Ramos (cell line): Measurements from ENCODE around the gene PPL.
"Not testable (repeated sequence)": the region's sequence is repeated elsewhere in the genome, so short reads cannot be mapped to it uniquely, and the experiment has no call there.

ENCODE experiments used
- in situ Hi-C: fragments of 300-500 bp; cut with MboI; formaldehyde crosslinking; loops from one replicate; pipeline ENCODE4 v1.14.3; 2022; ENCODE audit warnings: low sequenced_read_pairs; ENCODE audit not compliant: unreplicated experiment

The PPL gene

GRCh38 chr16:4937782-4938682 is 1.1 kb upstream of the PPL start:
- in situ Hi-C loops, result no loop called here

GRCh38 chr16:4936181-4936990 is 562 bp downstream of the PPL start:
- in situ Hi-C loops, result no loop called here

GRCh38 chr16:4935241-4935855 is 1.6 kb downstream of the PPL start:
- in situ Hi-C loops, result no loop called here

GRCh38 chr16:4934591-4934990 is 2.4 kb downstream of the PPL start:
- in situ Hi-C loops, result no loop called here

- in situ Hi-C loops, result no loop called here
These were observed 3.0 kb downstream of the PPL start for GRCh38 chr16:4933871-4934395.

- in situ Hi-C loops, result no loop called here
These were observed 3.5 kb downstream of the PPL start for GRCh38 chr16:4933433-4933832.

GRCh38 chr16:4931381-4931780 is 5.6 kb downstream of the PPL start:
- in situ Hi-C loops, result no loop called here

- in situ Hi-C loops, result not testable (repeated sequence)
These were observed 7.3 kb downstream of the PPL start for GRCh38 chr16:4929619-4930018.

GRCh38 chr16:4928227-4928626 is 8.7 kb downstream of the PPL start:
- in situ Hi-C loops, result no loop called here

GRCh38 chr16:4927661-4928060 is 9.3 kb downstream of the PPL start:
- in situ Hi-C loops, result no loop called here

- in situ Hi-C loops, result no loop called here
These were observed 10.0 kb downstream of the PPL start for GRCh38 chr16:4926928-4927327.

GRCh38 chr16:4925791-4926190 is 11.2 kb downstream of the PPL start:
- in situ Hi-C loops, result no loop called here

GRCh38 chr16:4925293-4925607 is 11.7 kb downstream of the PPL start:
- in situ Hi-C loops, result no loop called here

- in situ Hi-C loops, result no loop called here
These were observed 12.2 kb downstream of the PPL start for GRCh38 chr16:4924593-4925292.

GRCh38 chr16:4923853-4924252 is 13.1 kb downstream of the PPL start:
- in situ Hi-C loops, result no loop called here

- in situ Hi-C loops, result no loop called here
These were observed 14.1 kb downstream of the PPL start for GRCh38 chr16:4922721-4923342.

- in situ Hi-C loops, result no loop called here
These were observed 16.1 kb downstream of the PPL start for GRCh38 chr16:4920826-4921225.

GRCh38 chr16:4918781-4919251 is 18.1 kb downstream of the PPL start:
- in situ Hi-C loops, result no loop called here

GRCh38 chr16:4917117-4917516 is 19.8 kb downstream of the PPL start:
- in situ Hi-C loops, result no loop called here
